GM18511 (cell line): ENCODE measurements around the gene WNT7B.

Experiments
- ATAC-seq: cut with Tn5 transposase; IDR thresholded peaks from one replicate; pipeline ENCODE4 v1.9.1; 2021; ENCODE audit warnings: mild to moderate bottlenecking, moderate library complexity; ENCODE audit not compliant: unreplicated experiment

Gene WNT7B

DNA sequence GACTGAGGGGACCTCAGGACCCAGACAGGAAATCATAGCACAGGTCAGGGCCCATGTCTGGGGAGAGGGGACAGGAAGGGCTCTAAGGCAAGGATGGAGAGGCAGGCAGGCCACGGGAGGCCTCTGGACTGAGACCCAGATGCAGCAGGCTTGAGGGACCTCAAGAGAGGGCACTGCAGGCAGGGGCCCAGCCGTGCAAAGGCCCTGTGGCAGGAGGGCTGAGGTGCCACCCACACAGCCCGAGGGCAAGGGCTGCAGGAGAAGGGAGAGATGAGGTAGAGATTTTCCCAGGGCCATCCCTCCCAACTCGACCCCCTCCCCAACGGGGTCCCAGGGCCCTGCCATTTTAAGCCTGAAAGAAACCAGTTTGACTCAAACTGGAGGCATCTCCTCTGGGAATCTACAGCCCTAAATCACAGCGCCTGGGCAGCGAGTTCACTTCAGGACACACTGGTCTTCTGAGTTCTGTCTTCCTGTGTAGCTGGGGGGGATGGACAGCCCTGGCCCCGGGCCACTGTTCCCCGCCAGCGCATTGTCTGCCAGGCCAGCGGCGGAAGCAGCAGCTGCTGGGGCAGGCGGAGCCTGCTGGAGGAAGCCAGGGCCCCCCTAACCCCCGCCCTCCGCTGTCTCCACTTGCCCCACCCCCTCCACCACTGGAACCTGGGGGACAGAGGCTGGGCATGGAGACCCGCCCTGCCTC is 20.3 kb upstream of the WNT7B start:
- ATAC-seq, result no peak

DNA sequence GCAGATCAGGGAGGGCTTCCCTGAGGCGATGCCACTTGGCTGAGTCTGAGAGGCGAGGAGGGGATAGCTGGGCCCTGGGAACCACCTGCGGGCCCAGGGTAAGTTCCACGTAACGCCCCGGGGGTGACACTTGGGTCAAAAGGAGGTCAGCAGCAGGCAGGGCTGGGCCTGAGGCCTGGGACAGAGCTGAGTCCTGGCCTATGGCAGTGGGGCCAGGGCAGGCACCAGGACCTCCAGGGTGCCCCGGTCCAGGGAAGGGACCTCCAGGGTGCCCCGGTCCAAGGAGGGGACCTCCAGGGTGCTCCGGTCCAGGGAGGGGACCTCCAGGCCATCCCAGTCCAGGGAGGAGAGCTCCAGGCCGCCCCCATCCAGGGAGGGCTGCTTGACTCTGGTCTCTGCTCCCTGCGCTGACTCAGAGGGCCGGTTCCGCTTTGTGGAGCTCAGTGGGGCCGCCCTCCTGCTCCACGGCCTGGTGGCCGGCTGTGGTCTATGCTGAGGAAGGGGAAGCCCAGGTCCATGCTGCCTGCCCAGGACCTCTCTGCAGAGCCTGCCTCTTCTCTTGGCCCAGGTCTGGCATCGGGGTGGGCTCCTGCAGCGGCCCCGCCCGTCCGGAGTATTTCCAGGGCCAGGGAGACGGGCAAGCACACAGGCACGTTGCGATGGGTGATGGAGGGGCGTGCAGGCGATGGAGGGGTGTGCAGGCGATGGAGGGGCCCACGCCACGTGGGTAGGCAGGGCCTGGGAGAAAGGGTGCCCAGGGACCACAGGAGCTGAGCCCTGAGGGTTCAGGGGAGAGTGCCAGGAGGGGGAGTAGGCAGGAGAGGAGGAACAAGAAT is 19.5 kb upstream of the WNT7B start:
- ATAC-seq, result no peak

DNA sequence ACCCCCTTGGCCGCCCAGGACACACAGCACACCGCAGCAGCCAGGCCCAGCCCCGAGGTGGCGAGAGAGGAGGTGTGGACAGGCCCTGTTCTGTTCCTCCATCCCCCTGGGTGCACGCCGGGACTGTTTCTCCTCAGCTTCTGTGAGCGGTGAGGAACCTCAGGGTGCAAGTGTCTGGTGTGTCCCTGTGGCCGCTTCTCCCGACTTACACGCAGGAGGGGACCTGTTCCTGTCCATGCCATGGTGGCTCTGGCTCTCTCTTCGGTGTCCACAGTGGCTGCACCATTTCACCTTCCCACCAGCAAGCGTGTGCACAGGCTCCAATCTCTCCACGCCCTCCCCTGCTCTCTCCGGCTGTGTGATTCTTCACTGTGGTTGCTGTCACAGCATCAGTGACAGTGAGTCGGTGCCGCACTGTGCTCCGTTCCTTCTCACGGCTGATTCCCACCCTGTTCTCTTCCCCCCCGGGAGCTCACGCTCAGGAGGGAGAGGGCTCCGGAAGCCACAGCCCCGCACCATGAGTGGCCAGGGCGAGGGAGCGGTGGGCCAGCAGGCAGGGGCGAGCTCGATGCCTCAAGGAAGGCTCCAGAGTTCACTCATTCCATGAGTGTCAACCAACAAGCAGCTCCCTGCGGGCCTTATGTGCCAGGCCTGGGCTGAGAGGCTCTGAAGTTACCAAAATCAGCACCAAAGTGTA is 18.6 kb upstream of the WNT7B start:
- ATAC-seq, result no peak

DNA sequence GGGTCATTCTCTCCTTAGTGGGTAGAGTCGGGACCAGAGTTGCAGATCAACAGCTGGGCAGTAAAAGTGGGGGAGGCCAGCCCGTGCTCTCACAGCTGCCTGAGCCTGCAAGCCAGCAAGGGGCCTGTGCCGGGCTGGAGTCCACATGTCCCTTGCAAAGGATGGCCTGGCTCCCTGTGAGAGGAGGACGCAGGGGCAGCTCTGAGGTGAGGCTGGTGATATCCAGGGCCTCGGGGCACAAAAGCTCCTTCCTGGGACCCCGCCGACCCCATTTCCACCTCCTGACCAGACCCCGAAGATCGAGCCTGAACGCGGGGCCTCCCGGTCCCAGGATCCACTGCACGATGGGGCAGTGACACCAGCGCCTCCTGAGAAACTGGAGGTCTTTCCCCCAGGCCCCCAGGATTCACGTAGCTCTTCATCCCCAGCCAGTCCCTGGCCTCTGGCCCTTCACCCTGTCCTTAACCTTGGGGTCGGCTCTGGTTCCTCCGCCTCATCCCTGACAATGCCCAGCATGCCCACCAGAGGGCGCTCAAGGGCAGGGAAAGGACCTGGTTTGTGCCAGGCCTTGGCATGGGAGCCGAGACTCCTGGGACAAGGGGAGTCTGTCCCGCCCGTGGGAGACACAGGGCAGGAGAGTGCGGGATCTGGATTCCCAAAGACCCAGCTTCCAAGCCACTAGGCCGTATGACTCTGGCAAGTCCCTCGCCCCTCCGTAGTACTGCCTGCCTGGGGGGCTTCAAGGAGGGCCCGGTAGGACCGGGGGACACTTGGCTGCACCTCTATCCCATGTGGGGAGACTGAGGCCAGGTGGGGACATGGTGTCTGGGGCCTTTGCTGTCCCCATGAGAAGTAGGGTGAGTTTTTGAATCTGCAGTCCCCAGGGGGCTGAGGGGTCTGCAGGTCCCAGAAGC is 17.8 kb upstream of the WNT7B start:
- ATAC-seq, result no peak

DNA sequence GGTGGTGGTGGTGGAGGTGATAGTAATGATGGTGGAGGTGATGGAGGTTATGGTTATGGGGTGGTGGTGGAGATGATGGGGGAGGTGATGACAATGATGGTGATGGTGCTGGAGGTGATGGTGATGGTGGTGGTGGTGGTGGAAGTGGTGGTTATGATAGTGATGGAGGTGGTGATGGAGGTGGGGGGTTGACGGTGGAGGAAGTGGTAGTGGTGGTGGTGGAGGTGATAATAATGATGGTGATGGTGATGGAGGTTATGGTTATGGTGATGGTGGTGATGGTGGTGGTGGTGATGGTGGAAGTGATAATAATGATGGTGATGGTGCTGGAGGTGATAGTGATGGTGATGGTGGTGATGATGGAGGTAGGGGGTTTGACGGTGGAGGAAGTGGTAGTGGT is 16.9 kb upstream of the WNT7B start:
- ATAC-seq, result no peak

DNA sequence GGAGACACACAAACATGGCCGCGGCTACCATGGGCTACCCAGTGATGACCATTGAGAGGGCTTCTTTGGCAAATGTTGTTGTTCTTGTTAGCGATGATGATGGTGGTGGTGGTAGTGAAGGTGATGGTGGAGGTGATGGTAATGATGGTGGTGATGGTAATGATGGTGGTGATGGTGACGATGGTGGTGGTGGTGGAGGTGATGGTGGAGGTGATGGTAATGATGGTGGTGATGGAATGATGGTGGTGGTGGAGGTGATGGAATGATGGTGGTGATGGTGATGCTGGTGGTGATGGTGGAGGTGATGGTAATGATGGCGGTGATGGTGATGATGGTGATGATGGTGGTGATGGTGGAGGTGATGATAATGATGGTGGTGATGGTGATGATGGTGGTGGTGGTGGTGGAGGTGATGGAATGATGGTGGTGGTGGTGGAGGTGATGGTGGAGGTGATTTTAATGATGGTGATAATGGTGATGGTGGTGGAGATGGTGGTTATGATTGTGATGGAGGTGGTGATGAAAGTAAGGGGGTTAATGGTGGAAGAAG is 16.3 kb upstream of the WNT7B start:
- ATAC-seq, result no peak

DNA sequence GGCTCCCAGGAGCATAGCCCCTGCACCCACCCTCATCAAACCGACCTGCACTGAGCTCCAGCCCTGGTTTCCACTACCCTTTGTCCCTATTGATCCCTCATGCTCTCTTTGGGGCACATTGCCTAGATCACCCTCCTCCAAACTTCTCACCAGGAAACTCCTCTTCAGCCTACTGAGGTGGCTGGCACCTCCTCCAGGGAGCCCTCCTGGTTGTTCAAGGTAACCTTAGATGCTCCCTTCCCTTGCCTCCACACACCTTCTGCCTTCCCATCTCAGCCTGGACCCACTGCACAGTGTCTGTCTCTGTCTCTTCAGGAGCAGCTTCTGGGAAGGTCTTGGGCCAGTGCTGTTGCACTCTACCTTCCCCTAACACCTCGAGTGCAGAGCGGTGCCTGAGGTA is 15.8 kb upstream of the WNT7B start:
- ATAC-seq, result no peak

DNA sequence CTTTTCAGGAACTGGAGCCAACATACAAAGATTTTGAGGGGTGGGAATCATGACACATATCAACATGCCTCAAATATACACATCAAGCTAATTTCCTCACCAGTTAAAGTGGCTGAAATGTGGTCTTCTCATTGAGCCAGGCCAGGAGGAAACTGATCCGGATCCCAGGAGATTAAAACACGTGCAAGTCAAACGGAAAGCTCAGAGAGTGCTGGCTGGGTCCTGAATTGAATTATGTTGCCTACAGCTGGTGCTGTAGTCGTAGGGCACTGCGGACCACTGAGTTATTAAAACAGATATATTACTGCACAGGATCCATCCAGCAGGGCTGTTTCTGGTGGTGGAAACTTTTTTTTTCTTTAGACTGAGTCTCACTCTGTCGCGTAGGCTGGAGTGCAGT is 14.1 kb upstream of the WNT7B start:
- ATAC-seq, result no peak

DNA sequence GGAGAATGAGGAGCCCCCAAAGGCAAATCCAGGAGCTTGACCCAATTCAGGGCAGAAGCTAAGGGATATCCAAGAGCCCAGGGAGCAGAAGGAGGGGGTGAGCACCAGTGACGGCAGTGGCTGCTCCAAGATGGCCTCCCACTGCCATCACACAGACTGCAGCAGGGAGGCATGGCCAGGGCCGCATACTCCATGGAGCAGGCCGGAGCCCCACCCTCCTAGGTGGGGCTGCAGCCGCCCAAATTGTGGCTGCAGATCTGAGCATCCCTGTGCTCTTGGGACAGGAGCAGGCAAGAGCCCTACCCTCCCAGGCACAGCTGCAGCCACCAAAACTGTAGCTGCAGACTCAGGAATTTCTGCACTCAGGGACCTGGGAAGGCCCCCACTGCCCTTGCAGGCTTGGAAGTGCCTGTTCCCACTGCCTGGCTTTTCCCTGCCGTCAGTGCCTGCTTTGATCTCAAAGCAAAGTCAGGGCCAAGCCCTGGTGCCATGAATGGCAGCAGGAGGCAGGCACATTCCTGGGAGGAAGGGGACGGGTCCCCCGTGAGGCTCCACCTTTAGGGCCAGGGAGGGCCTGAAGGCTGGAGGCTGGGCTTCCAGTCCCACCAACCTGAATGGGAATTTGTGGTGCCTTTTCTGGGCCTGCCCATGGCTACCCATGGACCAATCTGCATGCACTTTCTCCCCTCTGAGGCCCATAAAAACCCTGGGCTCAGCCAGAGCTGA is 10.3 kb upstream of the WNT7B start:
- ATAC-seq, result no peak

DNA sequence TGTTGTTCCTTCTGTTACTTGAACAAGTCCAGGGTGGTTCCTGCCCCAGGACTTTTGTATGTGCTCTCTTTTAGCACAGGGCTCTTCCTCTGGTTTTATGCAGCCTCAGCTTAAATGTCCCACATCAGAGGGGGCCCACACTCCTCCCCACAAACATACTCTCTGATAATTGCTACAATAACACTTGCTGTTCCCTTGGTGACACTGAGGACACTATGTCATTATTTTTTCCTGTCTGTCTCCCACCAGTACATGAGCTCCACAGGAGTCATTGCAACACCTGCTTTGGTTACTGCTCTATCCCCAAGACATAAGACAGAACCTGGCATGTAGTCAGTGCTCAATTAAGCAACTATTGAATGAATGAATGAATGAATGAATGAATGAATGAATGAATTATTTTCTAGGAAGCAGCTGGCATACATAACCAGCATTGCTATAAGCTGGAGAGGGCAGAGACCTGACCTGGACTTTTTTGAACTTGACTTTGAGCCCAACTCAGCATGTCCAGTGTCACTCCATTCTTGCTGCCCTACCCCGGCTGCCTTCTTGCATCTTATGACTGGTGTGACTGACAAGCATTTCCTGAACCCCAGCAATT is 7.5 kb upstream of the WNT7B start:
- no peak for ATAC-seq

DNA sequence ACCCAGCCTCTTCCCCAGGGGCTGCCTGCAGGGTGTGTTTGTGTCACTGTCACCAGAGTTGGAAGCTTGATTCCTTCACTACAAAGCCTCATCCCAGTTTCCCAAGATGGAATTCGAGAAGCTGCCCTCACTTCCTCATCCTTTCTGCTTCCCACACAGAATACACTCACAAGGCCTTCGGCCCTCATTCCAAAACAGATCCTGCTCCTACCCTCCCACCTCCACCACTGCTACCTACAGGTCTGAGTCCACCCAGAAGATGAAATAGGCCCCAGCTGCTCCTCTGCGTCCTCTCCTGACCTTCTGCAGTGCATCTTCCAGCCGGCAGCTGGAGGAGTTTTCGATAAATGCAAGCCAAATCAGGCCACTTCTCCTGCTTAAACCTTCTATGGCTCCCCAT is 6.8 kb upstream of the WNT7B start:
- no peak for ATAC-seq

DNA sequence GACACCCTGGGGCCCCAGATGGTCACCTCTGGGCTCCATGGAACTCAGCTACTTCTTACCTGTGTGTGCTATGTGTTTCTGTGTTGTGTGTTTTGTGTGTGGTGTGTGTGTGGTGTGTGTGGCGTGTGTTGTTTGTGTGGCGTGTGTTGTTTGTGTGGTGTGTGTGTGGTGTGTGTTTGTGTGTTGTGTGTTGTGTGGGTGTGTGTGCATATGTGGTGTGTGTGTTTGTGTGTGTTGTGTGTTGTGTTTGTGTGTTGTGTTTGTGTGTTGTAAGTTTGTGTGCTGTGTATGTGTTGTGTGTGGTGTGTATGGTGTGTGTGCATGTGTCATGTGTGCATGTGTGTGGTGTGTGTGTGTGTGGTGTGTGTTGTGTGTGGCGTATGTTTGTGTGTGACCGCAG is 3.8 kb upstream of the WNT7B start:
- no peak for ATAC-seq

DNA sequence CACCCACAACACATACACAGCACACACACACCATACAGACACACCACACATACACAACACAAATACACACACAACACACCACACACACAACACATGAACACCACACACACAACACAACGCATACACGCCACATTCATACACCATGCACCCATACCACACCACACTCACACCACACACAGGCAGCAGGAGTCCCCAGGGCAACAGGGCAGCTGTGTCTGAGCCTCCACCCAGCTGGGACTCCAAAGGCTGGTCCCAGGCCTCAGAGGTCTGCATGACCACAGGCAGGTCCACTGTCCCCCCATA is 3.3 kb upstream of the WNT7B start:
- no peak for ATAC-seq

DNA sequence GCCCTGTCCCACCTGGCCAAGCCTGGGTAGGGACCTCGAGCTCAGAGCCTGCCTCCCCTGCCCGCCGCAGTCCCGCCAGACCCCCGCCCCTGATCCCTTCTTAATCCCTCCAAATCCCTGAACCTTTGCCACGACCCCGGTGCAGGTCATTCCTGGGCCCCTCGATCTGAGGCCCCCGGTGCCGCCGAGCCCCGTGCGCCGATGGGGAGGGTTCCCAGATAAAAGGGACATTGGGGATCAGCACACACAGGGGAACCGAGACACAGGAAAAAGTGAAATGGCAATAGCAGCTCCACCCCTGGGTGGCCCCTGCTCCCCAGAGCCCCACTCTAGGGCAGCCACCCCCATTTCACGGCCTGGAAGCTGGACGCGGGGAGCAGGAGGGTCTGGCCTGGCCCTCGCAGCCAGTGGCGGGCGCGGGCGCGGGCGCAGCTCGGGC is 1.3 kb upstream of the WNT7B start:
- no peak for ATAC-seq

DNA sequence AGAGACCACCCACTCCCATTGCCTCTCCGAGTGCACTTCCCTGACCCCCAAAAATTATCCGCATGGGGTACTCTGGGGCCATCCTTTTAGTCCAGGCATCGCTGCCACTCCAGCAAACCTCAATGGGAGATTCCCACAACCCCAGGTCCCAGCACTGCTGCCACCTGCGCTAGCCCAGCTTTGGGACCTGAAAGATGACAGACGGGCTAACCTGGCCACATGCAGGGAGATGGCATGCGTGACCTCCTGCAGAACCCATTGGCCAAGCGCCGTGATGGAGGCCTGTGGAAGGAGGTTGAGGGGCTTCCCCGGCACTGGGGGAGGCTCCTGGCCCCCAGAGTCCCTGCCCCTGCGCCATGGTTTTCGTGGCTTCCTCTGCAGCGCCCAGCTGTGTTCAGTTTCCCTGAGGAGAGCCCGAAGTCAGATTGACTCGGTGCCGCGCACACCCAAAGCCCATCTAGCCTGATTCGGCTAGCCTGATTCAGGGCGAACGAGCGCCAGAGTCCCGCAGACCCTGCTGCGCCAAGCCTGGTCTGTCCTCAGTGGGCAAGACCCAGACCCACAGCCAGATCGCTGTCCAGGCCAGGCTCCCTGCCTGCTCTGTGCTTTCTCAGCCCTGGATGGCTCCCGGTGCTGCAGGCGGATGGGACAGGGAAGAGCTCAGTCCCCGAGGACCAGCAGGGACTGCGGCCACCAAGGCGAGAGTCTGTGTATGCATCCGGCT is 751 bp upstream of the WNT7B start:
- no peak for ATAC-seq

DNA sequence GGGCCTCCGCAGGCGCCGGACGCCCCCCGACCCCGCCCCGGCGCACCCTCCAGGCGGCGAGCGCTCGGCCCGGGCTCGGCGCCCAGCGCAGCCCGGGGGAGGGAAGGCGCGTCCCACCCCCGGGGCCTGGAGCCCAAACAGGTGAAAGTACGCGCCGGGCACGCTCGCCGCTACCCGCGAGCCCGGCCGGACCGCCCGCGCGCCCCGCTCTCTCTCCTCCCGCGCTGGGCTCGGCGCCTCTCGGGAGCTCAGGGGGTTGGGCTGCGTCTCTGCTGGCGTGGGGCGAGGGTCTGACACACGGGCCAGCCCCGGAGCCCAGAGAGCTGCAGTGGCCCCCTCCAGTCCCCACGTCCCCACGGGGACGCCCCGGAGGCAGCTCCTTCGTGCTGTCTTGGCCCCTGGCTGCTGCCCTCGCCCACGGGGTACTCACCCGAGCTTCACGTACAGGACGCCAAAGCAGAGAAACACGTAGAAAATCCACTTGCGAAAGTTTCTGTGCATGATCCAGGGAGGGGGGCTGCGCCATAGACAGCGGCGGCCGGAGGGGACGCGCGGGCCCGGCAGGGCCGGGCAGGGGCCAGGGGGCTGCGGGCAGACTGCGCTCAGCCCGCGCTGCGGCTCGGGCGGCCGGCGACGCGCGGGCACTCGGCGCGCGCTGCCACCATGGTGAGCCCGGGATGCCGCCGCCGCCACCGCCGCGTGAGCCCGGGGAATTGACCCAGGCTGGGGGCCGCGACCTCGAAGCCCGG is 534 bp downstream of the WNT7B start:
- no peak for ATAC-seq

DNA sequence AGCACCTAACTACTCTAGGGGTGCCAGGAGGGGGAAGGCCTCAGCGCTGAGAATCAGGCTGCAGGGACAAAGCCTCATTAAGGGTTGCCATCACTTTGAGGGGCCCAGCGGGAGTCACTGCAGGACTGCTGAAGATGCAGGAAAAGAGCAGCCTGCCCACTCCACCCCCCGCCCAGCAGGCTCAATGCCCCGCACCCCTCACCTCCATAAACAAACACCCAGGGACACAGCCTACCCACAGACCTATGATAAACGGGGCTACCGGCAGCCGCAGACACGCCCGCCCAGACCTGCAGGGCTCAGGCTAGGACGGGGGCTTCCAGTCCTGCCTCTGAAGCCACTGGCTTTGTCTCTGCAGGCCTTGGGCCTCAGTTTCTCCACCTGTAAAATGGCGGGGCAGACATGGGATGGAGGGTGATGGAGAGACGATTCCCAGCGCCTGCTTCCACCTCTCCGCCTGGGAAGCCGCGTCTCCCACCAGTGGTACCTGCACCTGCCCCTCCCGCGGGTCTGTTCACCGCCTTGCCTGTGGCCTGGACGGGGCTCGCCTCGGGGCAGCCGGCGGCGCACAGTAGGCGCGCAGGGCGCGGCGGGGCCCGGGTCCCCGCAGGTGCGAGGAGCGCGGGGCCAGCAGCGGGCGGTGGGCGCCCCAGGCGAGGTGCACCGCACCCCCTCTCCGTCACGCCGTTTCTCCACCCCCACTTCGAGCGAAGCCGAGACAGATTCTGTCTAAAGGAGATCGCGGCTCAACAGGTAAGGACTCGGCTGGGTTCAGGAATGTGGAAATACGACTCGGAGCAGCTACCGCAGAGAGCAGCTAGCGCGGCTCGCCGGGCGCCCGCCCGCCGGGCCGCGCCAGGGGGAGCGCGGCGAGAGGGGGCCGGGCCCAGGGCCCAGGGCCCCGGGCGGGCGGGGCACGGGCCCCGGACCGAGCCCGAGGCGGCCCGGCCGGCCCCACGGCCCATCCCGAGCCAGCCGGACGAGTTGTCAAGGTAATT is 1.5 kb downstream of the WNT7B start:
- ATAC-seq, result no peak
